T-cell (primary cell): Measurements from ENCODE around the gene VN1R5. TPM values are rescaled to one million over a fixed set of nuclear protein-coding genes. Genes with fewer than 3 reads are reported as not detected.

Experiments used
- ATAC-seq, 4 experiments: fragments of 200-7000 bp in 3 of 4; fragments of 150-1000 bp in 1 of 4; cut with Tn5 transposase; replicated peaks in 1 of 4; 1 replicate in 3 of 4; 2 replicates in 1 of 4; pipeline ENCODE4 v1.10.0; 2021; ENCODE audit warnings: moderate library complexity in 3 of 4, mild to moderate bottlenecking in 2 of 4, moderate number of reproducible peaks in 1 of 4
- CTCF ChIA-PET, 2 donors: fragments of 300-600 bp; sonication (Branson Sonifier 250); formaldehyde crosslinking; loops; one replicate each; lab custom pipeline; 2022; ENCODE audit warnings: antibody characterized with exemption in 2 of 2; lab: Charles Lee
- POLR2A ChIA-PET, 2 donors: fragments of 300-600 bp; sonication (Branson Sonifier 250); formaldehyde crosslinking; loops; one replicate each; lab custom pipeline; 2022; ENCODE audit warnings: antibody characterized with exemption in 2 of 2; lab: Charles Lee
- DNase-seq, 35 experiments: peaks; one replicate each; pipeline versions ENCODE4 v3.0.0 to v3.0.0-alpha.2; 2013 to 2023
- H3K27ac ChIP-seq: one replicate; pipeline ENCODE4 v1.5.1; 2013; ENCODE audit warnings: low read length
- H3K27me3 ChIP-seq, 2 experiments: replicated peaks in 1 of 2; 1 replicate in 1 of 2; 2 replicates in 1 of 2; pipeline versions ENCODE4 v1.6.1 to v1.7.0; 2013; ENCODE audit warnings: low read length in 1 of 2, mixed read lengths in 1 of 2; ENCODE audit not compliant: control insufficient read depth in 2 of 2, insufficient read depth in 2 of 2; ENCODE audit errors: extremely low read depth in 1 of 2
- H3K36me3 ChIP-seq, 2 donors: 1 replicate in 1 of 2; 2 replicates in 1 of 2; pipeline versions ENCODE4 v1.6.1 to v1.7.0; 2013; ENCODE audit warnings: low read length in 1 of 2; ENCODE audit not compliant: control insufficient read depth in 2 of 2, insufficient read depth in 1 of 2; ENCODE audit errors: extremely low read depth in 1 of 2
- H3K4me1 ChIP-seq, 2 experiments: 1 replicate in 1 of 2; 2 replicates in 1 of 2; pipeline versions ENCODE4 v1.6.1 to v1.7.0; 2013; ENCODE audit warnings: low read length in 2 of 2, mixed read lengths in 1 of 2; ENCODE audit not compliant: insufficient read depth in 2 of 2, control insufficient read depth in 1 of 2; ENCODE audit errors: extremely low read depth in 1 of 2
- H3K4me3 ChIP-seq, 2 donors: 1 replicate in 1 of 2; 2 replicates in 1 of 2; pipeline versions ENCODE4 v1.5.1 to v1.7.0; 2013; ENCODE audit warnings: mild to moderate bottlenecking in 2 of 2, low read length in 1 of 2, moderate library complexity in 1 of 2; ENCODE audit not compliant: control insufficient read depth in 1 of 2; ENCODE audit errors: extremely low read depth in 1 of 2
- H3K9me3 ChIP-seq: 2 replicates; pipeline ENCODE4 v1.7.0; 2013
- H3K27ac Mint-ChIP-seq, 2 donors: one replicate each; pipeline ENCODE4 v1.8.0; 2020 to 2021; ENCODE audit warnings: mild to moderate bottlenecking in 2 of 2, mixed read lengths in 2 of 2
- H3K27me3 Mint-ChIP-seq, 2 donors: one replicate each; pipeline ENCODE4 v1.8.0; 2021 to 2022; ENCODE audit warnings: mixed read lengths in 2 of 2
- H3K36me3 Mint-ChIP-seq: one replicate; pipeline ENCODE4 v1.8.0; 2021; ENCODE audit warnings: mixed read lengths
- H3K4me1 Mint-ChIP-seq, 3 donors: one replicate each; pipeline ENCODE4 v1.8.0; 2020 to 2022; ENCODE audit warnings: mixed read lengths in 3 of 3, mild to moderate bottlenecking in 1 of 3
- H3K4me3 Mint-ChIP-seq, 3 donors: one replicate each; pipeline ENCODE4 v1.8.0; 2020 to 2022; ENCODE audit warnings: mild to moderate bottlenecking in 3 of 3, mixed read lengths in 3 of 3, moderate library complexity in 3 of 3
- H3K9me3 Mint-ChIP-seq, 3 donors: one replicate each; pipeline ENCODE4 v1.8.0; 2020 to 2022; ENCODE audit warnings: mixed read lengths in 3 of 3
- WGBS: methylation state at CpG from one replicate; pipeline ENCODE4 v1.1.5; 2013; ENCODE audit warnings: missing lambda C conversion rate; ENCODE audit not compliant: insufficient coverage; 5-methylcytosine and 5-hydroxymethylcytosine counted together
- total RNA-seq, 35 experiments: library from RNA in 6 of 35; stranded (reverse) in 6 of 35; fragments of 120-200 nt in 1 of 35; gene quantifications; one replicate each; pipeline versions ENCODE4 v1.2.1 to v1.2.4 and lab custom pipeline; 2013 to 2026

VN1R5 gene
- total RNA-seq, 5 donors from 2014 or later (not counting 1 experiment from before 2014, with no cell fraction given), result not detected

DNA sequence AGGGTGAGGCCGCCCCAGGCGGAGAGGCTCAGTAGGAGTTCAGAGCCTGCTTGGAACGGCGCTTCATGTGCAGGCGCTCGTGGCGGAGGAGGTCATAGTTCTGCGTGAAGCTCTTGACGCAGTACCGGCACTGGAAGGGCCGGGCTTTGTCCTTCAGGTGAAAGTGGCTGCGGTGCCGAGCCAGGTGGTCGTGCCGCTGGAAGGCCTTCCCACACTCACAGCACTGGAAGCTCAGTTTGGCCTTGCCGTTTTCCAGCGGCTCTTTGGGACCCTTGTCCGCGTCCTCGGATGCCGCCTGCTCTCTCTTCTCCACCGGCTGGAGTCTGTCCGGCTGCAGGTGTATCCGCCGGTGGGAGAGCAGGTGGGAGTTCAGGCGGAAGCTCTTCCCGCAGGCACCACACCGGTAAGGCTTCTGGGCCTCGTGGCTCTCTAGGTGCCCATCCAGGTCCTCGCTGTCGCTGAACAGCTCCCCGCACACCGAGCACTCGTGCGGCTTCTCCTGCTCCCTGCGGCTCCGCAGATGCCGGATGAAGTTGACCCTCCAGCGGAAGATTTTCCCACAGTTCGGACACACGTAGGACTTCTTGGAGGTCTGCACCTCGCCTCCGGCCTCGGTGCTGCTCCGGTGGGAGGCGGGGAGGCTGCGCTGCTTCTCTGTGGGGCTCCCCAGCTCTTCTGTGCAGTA is 44.8 kb downstream of the VN1R5 start:
- Histone ChIP-seq H3K36me3 (peaks cover 0 to 9% of the 10 kb centered on the region in 2 donors), H3K4me3 (no peak overlapping the region), H3K27ac (no peak overlapping the region), H3K9me3 (no peaks in the 10 kb centered on the region), H3K4me1 (peaks cover 0 to 6% of the 10 kb centered on the region in 2 experiments), H3K27me3 (peaks cover 0 to 4% of the 10 kb centered on the region in 2 experiments)
- peaks cover 42% of the 10 kb centered on the region for H3K36me3 Mint-ChIP-seq
- DNase-seq (no peak), ATAC-seq (no peak)
- H3K9me3 Mint-ChIP-seq, result no peaks in the 10 kb centered on the region
- H3K27ac Mint-ChIP-seq, result no peak overlapping the region
- ChIA-PET POLR2A (no interaction called here), CTCF (no interaction called here)
- H3K4me3 Mint-ChIP-seq, result no peak overlapping the region
- WGBS, result 97% methylated on average over 47 of the region's 47 CpGs
- peaks cover 0 to 7% (median 3%) of the 10 kb centered on the region in 3 donors for H3K4me1 Mint-ChIP-seq
- H3K27me3 Mint-ChIP-seq, result no peaks in the 10 kb centered on the region

DNA sequence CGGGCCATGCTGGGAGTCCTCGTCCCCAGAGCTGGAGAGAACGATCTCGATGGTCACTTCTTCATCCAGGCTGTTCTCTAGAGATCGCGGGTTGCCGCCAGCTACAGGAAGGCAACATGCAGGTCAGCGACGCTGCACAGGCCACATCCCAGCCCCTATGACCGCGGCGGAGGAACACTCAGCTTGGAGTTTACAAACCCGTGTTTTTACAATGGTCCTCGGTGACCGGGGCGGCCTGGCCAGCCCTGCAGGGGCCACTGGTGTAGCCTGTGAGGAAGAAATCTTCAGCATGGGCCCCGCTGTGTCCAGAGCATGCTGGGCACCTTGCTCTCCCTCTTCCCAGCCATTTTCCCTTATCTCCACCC is 45.3 kb downstream of the VN1R5 start:
- DNase-seq (no peak), ATAC-seq (no peak)
- peaks cover 0 to 9% of the 10 kb centered on the region in 2 donors for H3K36me3 ChIP-seq
- 98% methylated on average over 16 of the region's 17 CpGs for WGBS
- H3K9me3 ChIP-seq, result no peaks in the 10 kb centered on the region
- no peak overlapping the region for H3K27ac Mint-ChIP-seq
- no peak overlapping the region for H3K4me3 Mint-ChIP-seq
- H3K36me3 Mint-ChIP-seq, result peaks cover 42% of the 10 kb centered on the region
- no peaks in the 10 kb centered on the region for H3K27me3 Mint-ChIP-seq
- H3K4me1 ChIP-seq, result peaks cover 0 to 6% of the 10 kb centered on the region in 2 experiments
- no peak overlapping the region for H3K4me3 ChIP-seq
- peaks cover 0 to 4% of the 10 kb centered on the region in 2 experiments for H3K27me3 ChIP-seq
- H3K9me3 Mint-ChIP-seq, result no peaks in the 10 kb centered on the region
- POLR2A ChIA-PET, result no interaction called here
- no peak overlapping the region for H3K27ac ChIP-seq
- CTCF ChIA-PET, result interaction anchor here in 1 of 2 donors (0.5 kb wide), 1 partner anchor 89 kb away, joined by 3 read pairs; no protein-coding TSS in a partner anchor
- H3K4me1 Mint-ChIP-seq, result peaks cover 0 to 7% (median 3%) of the 10 kb centered on the region in 3 donors

DNA sequence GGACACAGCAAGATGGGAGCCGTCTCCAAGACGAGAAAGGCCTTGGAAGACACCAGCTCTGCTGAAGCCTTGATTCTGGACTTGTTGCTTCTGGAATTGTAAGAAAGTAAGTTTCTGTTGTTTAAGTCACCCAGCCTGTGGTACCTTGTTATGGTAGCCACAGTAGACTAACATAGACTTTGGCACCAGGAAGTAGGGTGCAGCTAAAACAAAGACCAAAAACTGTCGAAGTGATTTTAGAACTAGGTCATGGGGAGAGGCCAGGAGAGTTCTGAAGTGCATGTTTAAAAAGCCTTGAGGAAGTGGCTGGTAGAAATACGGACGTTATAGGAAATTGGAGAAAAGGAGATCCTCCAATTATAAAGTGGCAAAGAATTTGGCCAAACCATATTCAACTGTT is 47.3 kb downstream of the VN1R5 start:
- DNase-seq (no peak), ATAC-seq (no peak)
- CTCF ChIA-PET, result no interaction called here
- H3K27ac Mint-ChIP-seq, result no peak overlapping the region
- POLR2A ChIA-PET, result no interaction called here
- Histone ChIP-seq H3K36me3 (peaks cover 0 to 9% of the 10 kb centered on the region in 2 donors), H3K9me3 (no peaks in the 10 kb centered on the region), H3K27me3 (no peaks in the 10 kb centered on the region), H3K27ac (no peak overlapping the region), H3K4me1 (no peaks in the 10 kb centered on the region), H3K4me3 (no peak overlapping the region)
- H3K4me3 Mint-ChIP-seq, result no peak overlapping the region
- no peaks in the 10 kb centered on the region for H3K4me1 Mint-ChIP-seq
- no peaks in the 10 kb centered on the region for H3K9me3 Mint-ChIP-seq
- H3K27me3 Mint-ChIP-seq, result no peaks in the 10 kb centered on the region
- WGBS, result 54% methylated on average over 5 of the region's 5 CpGs
- peaks cover 57% of the 10 kb centered on the region for H3K36me3 Mint-ChIP-seq

DNA sequence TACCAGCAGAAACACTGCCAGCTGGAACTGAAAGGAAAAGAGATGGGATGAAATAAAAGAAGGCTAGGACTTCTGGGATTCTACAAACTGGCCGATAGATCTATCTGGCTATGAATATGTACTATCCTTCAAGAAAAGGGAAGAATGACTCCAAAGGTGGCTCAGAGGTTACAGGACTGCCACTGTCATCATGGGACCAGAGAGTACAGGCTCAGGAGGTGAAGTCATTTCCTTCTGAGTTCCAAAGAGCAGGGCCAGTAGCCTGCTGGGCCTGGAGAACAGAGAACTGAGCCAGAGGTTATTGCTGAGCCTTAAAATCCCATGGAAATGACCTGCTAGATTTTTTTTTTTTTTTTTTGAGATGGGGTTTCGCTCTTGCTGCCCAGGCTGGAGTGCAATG is 48.2 kb downstream of the VN1R5 start:
- DNase-seq, result no peak
- no peak overlapping the region for H3K4me3 Mint-ChIP-seq
- no peaks in the 10 kb centered on the region for H3K9me3 Mint-ChIP-seq
- H3K27ac Mint-ChIP-seq, result no peak overlapping the region
- no peaks in the 10 kb centered on the region for H3K27me3 ChIP-seq
- H3K9me3 ChIP-seq, result no peaks in the 10 kb centered on the region
- no peaks in the 10 kb centered on the region for H3K4me1 ChIP-seq
- WGBS, result no CpG with 5 or more reads among the region's 2 CpGs
- H3K27ac ChIP-seq, result no peak overlapping the region
- POLR2A ChIA-PET, result no interaction called here
- peaks cover under 1 to 11% of the 10 kb centered on the region in 2 donors for H3K36me3 ChIP-seq
- H3K4me3 ChIP-seq, result no peak overlapping the region
- ATAC-seq, result no peak
- H3K36me3 Mint-ChIP-seq, result peaks cover 59% of the 10 kb centered on the region
- H3K27me3 Mint-ChIP-seq, result no peaks in the 10 kb centered on the region
- H3K4me1 Mint-ChIP-seq, result no peaks in the 10 kb centered on the region
- CTCF ChIA-PET, result no interaction called here

Other genes with a start within 250 kb of the VN1R5 start
- gene ZNF695, start 248.0 kb upstream of the VN1R5 start, total RNA-seq, result not detected
- gene ZNF670, start 177.3 kb upstream of the VN1R5 start, total RNA-seq, result 1 to 10 TPM in 3 of 5 donors, under 1 TPM in 2; 0.78 to 2.5 (median 1.7) TPM
- 10 to 100 TPM; 11.0 to 13.7 (median 12.8) TPM for gene ZNF669, start 151.7 kb upstream of the VN1R5 start, total RNA-seq
- 10 to 100 TPM; 17.0 to 22.1 (median 18.3) TPM for gene ZNF124, start 84.1 kb upstream of the VN1R5 start, total RNA-seq
- gene ZNF496, start 75.8 kb downstream of the VN1R5 start, total RNA-seq, result 10 to 100 TPM; 12.2 to 29.3 (median 23.6) TPM
- 1 to 10 TPM; 2.9 to 8.5 (median 5.1) TPM for gene NLRP3, start 160.1 kb downstream of the VN1R5 start, total RNA-seq
- not detected for gene OR2B11, start 202.0 kb downstream of the VN1R5 start, total RNA-seq